GM12878 (cell line): Measurements from ENCODE around the gene OR1G1. TPM values are rescaled to one million over a fixed set of nuclear protein-coding genes. Genes with fewer than 3 reads are reported as not detected.
A peak's percentile ranks its signal among the peaks of the same experiment; 100 is the strongest.

Experiments
- ATAC-seq: fragments of 200-7000 bp; cut with Tn5 transposase; 3 replicates; pipeline ENCODE4 v1.9.1; 2020; ENCODE audit warnings: mild to moderate bottlenecking, moderate library complexity
- BruUV-seq: library from RNA; stranded (reverse); fragments of 400-500 nt; replicated peaks from 2 replicates; lab custom pipeline; 2021; lab: Mats Ljungman, UMichigan
- CTCF ChIA-PET: fragments of 300-600 bp; sonication (Branson Sonifier 250); formaldehyde crosslinking; extraction: SDS; loops from one replicate; lab custom pipeline; 2021; ENCODE audit warnings: inconsistent platforms; lab: Yijun Ruan, JAX
- POLR2A ChIA-PET: fragments of 350-600 bp; formaldehyde crosslinking; extraction: SDS; loops from one replicate; lab custom pipeline; 2021; ENCODE audit warnings: inconsistent platforms; lab: Charles Lee
- RAD21 ChIA-PET: fragments of 300-600 bp; sonication (Branson Sonifier 250); formaldehyde crosslinking; loops from one replicate; lab custom pipeline; 2023; ENCODE audit warnings: antibody characterized with exemption; ENCODE audit not compliant: unreplicated experiment; lab: Charles Lee
- SMC1A ChIA-PET: fragments of 300-600 bp; sonication (Branson Sonifier 250); formaldehyde crosslinking; loops from one replicate; lab custom pipeline; 2023; ENCODE audit not compliant: unreplicated experiment, uncharacterized antibody; lab: Charles Lee
- DNase-seq: peaks from one replicate; pipeline ENCODE4 v3.0.0-alpha.2; 2011; ENCODE audit warnings: low read depth, low spot score
- FAIRE-seq: peaks from 3 replicates; lab custom pipeline; 2011; peaks lifted over from hg19 to GRCh38; lab: Jason Lieb, UNC
- H2AFZ ChIP-seq: 2 replicates; pipeline ENCODE4 v1.6.0; 2011; ENCODE audit warnings: low read depth, low read length, control low read depth; ENCODE audit not compliant: control insufficient read depth
- H3K27ac ChIP-seq: 2 replicates; pipeline ENCODE4 v1.5.1; 2011; ENCODE audit warnings: control low read depth; ENCODE audit not compliant: control insufficient read depth, insufficient read depth
- H3K27me3 ChIP-seq, 2 experiments: replicated peaks in 1 of 2; 2 replicates each; pipeline versions ENCODE4 v1.6.0 to v1.6.1; 2011; ENCODE audit warnings: low read length in 1 of 2; ENCODE audit not compliant: control insufficient read depth in 2 of 2, insufficient read depth in 2 of 2
- H3K36me3 ChIP-seq, 2 experiments: 2 replicates each; pipeline ENCODE4 v1.5.1; 2011; ENCODE audit warnings: low read length in 1 of 2; ENCODE audit not compliant: control insufficient read depth in 2 of 2, insufficient read depth in 2 of 2
- H3K4me1 ChIP-seq: 2 replicates; pipeline ENCODE4 v1.6.1; 2011; ENCODE audit warnings: mild to moderate bottlenecking, low read length, moderate library complexity, mixed read lengths; ENCODE audit not compliant: control insufficient read depth, insufficient read depth
- H3K4me2 ChIP-seq: 2 replicates; pipeline ENCODE4 v1.6.0; 2011; ENCODE audit warnings: control low read depth; ENCODE audit not compliant: control insufficient read depth, insufficient read depth
- H3K4me3 ChIP-seq: fragments of 200-600 bp; sonication (generic); 2 replicates; pipeline ENCODE4 v1.5.1; 2016
- H3K79me2 ChIP-seq: 2 replicates; pipeline ENCODE4 v1.6.0; 2011; ENCODE audit warnings: low read length; ENCODE audit not compliant: control insufficient read depth, insufficient read depth
- H3K9ac ChIP-seq: 2 replicates; pipeline ENCODE4 v1.8.0; 2011; ENCODE audit warnings: low read length, control low read depth, mixed read lengths; ENCODE audit not compliant: control insufficient read depth, insufficient read depth
- H3K9me3 ChIP-seq: replicated peaks from 3 replicates; pipeline ENCODE4 v1.5.1; 2011; ENCODE audit warnings: mild to moderate bottlenecking, low read length; ENCODE audit not compliant: control insufficient read depth, insufficient read depth
- H4K20me1 ChIP-seq: 2 replicates; pipeline ENCODE4 v1.6.0; 2011; ENCODE audit not compliant: control insufficient read depth, insufficient read depth
- ASH2L ChIP-seq: fragments of 300-600, 200-600 bp; sonication (generic); IDR thresholded peaks from 2 replicates; pipeline ENCODE4 v1.6.1; 2017; ENCODE audit warnings: low read depth, mild to moderate bottlenecking, borderline replicate concordance
- CEBPB ChIP-seq, 2 experiments: fragments of 150-350 bp in 1 of 2; IDR thresholded peaks; 2 replicates each; pipeline ENCODE4 v1.6.1; 2012 to 2014; ENCODE audit warnings: low read depth in 2 of 2, low read length in 2 of 2, borderline replicate concordance in 1 of 2, inconsistent platforms in 1 of 2
- FOS ChIP-seq: IDR thresholded peaks from 3 replicates; pipeline ENCODE4 v1.6.1; 2011; ENCODE audit warnings: borderline replicate concordance; ENCODE audit not compliant: insufficient read length; ENCODE audit errors: extremely low read depth
- IKZF2 ChIP-seq, 2 experiments: fragments of 450-650 bp; IDR thresholded peaks; 2 replicates each; pipeline ENCODE4 v1.6.1; 2017; ENCODE audit warnings: mild to moderate bottlenecking in 2 of 2, moderate library complexity in 2 of 2
- LARP7 ChIP-seq: fragments of 450-650 bp; IDR thresholded peaks from 2 replicates; pipeline ENCODE4 v1.6.1; 2017; ENCODE audit warnings: mild to moderate bottlenecking
- MYB ChIP-seq: fragments of 150-350 bp; IDR thresholded peaks from 2 replicates; pipeline ENCODE4 v1.6.1; 2014; ENCODE audit warnings: mild to moderate bottlenecking, low read depth, low read length, borderline replicate concordance
- RELA ChIP-seq: fragments of 450-650 bp; IDR thresholded peaks from 2 replicates; pipeline ENCODE4 v1.8.0; 2014; ENCODE audit warnings: borderline replicate concordance; ENCODE audit not compliant: partially characterized antibody
- SPI1 ChIP-seq: IDR thresholded peaks from 2 replicates; pipeline ENCODE4 v1.6.1; 2011; ENCODE audit warnings: low read depth, mild to moderate bottlenecking, low read length, moderate library complexity, borderline replicate concordance; ENCODE audit not compliant: insufficient read depth
- ZNF217 ChIP-seq: fragments of 450-650 bp; IDR thresholded peaks from 2 replicates; pipeline ENCODE4 v1.6.1; 2017; ENCODE audit warnings: antibody characterized with exemption, mild to moderate bottlenecking
- ZNF622 ChIP-seq: fragments of 450-650 bp; IDR thresholded peaks from 2 replicates; pipeline ENCODE4 v1.6.1; 2017; ENCODE audit warnings: mild to moderate bottlenecking, inconsistent platforms
- WGBS: methylation state at CpG from one replicate; pipeline ENCODE4 v1.1.6; 2016; ENCODE audit warnings: low lambda C conversion rate; ENCODE audit not compliant: insufficient replicate concordance, insufficient coverage; ENCODE audit errors: missing lambda C conversion rate; 5-methylcytosine and 5-hydroxymethylcytosine counted together
- in situ Hi-C: fragments of 300-500 bp; cut with MboI; formaldehyde crosslinking; loops from 9 replicates; pipeline ENCODE4 v1.14.3; 2018; ENCODE audit warnings: mixed read lengths
- intact Hi-C: fragments of 100-400 bp; cut with micrococcal nuclease; formaldehyde crosslinking; loops from one replicate; pipeline ENCODE4 v1.14.2; 2022; ENCODE audit not compliant: unreplicated experiment
- polyA plus RNA-seq, 11 experiments: library from polyadenylated mRNA; depleted of rRNA in 4 of 11; unstranded in 6 of 11; stranded (reverse) in 5 of 11; fragments of >200 nt; fragmentation: Nextera tagmentation in 4 of 11; fragmentation: Illumina TruSeq in 1 of 11; extraction: Ambion mirVana in 4 of 11; extraction: Trizol in 1 of 11; gene quantifications; 1 replicate in 1 of 11; 2 replicates in 10 of 11; pipeline versions ENCODE4 v1.2.1 to v1.2.3, GENCODE V29; 2011 to 2016; ENCODE audit warnings: inconsistent platforms in 2 of 11, missing spikeins in 2 of 11, low read depth in 1 of 11
- total RNA-seq, 4 experiments: library from RNA; depleted of rRNA in 3 of 4; stranded (reverse); fragments of >200 nt in 3 of 4; fragmentation: Illumina TruSeq in 1 of 4; extraction: Trizol in 1 of 4; gene quantifications; 2 replicates each; pipeline versions ENCODE4 v1.2.1 to v1.2.3, GENCODE V29; 2013 to 2021
- TF ChIP-seq, protein P1 (sequence below): IDR thresholded peaks from 2 replicates; pipeline ENCODE4 v1.6.1; 2011; ENCODE audit warnings: borderline replicate concordance, low read depth, mild to moderate bottlenecking, moderate library complexity, low read length; ENCODE audit not compliant: insufficient read depth, poor library complexity, severe bottlenecking
- TF ChIP-seq, protein P2 (sequence below): IDR thresholded peaks from 2 replicates; pipeline ENCODE4 v1.6.1; 2011; ENCODE audit warnings: low read depth, mild to moderate bottlenecking, low read length, moderate library complexity, borderline replicate concordance; ENCODE audit errors: extremely low read depth
- TF ChIP-seq, protein P3 (sequence below): IDR thresholded peaks from 2 replicates; pipeline ENCODE4 v1.6.1; 2012; ENCODE audit warnings: improper control_type of control experiment, low read depth, low read length; ENCODE audit not compliant: insufficient replicate concordance
- TF ChIP-seq, protein P4 (sequence below): fragments of 450-650 bp; IDR thresholded peaks from 2 replicates; pipeline ENCODE4 v1.6.1; 2018; ENCODE audit warnings: mild to moderate bottlenecking, low read depth, moderate library complexity; ENCODE audit not compliant: partially characterized antibody

Gene OR1G1
- total and polyA plus RNA-seq, 10 of the 15 experiments (the other 5 are each of a cell fraction or from before 2014, with no cell fraction given), result not detected

DNA sequence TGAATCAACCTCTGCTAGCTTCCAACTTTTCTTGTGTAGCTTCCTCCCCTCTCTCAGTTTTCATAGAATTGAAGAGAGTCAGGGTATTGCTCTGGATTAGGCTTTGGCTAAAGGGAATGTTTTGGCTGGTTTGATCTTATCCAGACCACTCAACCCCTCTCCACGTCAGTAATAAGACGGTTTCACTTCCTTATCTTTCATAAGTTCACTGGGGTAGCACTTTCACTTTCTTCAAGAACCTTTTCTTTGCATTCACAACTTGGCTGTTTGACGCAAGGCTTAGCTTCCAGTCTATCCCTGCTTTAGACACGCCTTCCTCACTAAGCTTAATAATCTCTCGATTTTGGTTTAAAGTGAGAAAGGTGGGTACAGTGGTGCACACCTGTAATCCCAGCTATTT, 40.2 kb upstream of the OR1G1 start:
- WGBS, result under 1% methylated on average over 5 of the region's 5 CpGs
- RAD21 ChIA-PET, result no interaction called here
- TF ChIP-seq ZNF622, result no peak
- no peak for TF ChIP-seq ZNF217
- TF ChIP-seq CEBPB (IDR thresholded peaks at IDR 0.05; ENCODE audit: borderline replicate concordance in 1 of 2, low read depth in 2 of 2, low read length in 2 of 2), result no peak
- TF ChIP-seq LARP7, result no peak
- TF ChIP-seq MYB, result no peak
- TF ChIP-seq, protein P1, sequence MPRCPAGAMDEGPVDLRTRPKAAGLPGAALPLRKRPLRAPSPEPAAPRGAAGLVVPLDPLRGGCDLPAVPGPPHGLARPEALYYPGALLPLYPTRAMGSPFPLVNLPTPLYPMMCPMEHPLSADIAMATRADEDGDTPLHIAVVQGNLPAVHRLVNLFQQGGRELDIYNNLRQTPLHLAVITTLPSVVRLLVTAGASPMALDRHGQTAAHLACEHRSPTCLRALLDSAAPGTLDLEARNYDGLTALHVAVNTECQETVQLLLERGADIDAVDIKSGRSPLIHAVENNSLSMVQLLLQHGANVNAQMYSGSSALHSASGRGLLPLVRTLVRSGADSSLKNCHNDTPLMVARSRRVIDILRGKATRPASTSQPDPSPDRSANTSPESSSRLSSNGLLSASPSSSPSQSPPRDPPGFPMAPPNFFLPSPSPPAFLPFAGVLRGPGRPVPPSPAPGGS, result no peak
- TF ChIP-seq, protein P2, sequence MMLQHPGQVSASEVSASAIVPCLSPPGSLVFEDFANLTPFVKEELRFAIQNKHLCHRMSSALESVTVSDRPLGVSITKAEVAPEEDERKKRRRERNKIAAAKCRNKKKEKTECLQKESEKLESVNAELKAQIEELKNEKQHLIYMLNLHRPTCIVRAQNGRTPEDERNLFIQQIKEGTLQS, result no peak
- TF ChIP-seq ASH2L, result no peak
- peak; percentile 92 for TF ChIP-seq SPI1
- no peak for TF ChIP-seq FOS
- TF ChIP-seq RELA, result no peak
- TF ChIP-seq, protein P3, sequence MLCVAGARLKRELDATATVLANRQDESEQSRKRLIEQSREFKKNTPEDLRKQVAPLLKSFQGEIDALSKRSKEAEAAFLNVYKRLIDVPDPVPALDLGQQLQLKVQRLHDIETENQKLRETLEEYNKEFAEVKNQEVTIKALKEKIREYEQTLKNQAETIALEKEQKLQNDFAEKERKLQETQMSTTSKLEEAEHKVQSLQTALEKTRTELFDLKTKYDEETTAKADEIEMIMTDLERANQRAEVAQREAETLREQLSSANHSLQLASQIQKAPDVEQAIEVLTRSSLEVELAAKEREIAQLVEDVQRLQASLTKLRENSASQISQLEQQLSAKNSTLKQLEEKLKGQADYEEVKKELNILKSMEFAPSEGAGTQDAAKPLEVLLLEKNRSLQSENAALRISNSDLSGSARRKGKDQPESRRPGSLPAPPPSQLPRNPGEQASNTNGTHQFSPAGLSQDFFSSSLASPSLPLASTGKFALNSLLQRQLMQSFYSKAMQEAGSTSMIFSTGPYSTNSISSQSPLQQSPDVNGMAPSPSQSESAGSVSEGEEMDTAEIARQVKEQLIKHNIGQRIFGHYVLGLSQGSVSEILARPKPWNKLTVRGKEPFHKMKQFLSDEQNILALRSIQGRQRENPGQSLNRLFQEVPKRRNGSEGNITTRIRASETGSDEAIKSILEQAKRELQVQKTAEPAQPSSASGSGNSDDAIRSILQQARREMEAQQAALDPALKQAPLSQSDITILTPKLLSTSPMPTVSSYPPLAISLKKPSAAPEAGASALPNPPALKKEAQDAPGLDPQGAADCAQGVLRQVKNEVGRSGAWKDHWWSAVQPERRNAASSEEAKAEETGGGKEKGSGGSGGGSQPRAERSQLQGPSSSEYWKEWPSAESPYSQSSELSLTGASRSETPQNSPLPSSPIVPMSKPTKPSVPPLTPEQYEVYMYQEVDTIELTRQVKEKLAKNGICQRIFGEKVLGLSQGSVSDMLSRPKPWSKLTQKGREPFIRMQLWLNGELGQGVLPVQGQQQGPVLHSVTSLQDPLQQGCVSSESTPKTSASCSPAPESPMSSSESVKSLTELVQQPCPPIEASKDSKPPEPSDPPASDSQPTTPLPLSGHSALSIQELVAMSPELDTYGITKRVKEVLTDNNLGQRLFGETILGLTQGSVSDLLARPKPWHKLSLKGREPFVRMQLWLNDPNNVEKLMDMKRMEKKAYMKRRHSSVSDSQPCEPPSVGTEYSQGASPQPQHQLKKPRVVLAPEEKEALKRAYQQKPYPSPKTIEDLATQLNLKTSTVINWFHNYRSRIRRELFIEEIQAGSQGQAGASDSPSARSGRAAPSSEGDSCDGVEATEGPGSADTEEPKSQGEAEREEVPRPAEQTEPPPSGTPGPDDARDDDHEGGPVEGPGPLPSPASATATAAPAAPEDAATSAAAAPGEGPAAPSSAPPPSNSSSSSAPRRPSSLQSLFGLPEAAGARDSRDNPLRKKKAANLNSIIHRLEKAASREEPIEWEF, result no peak
- TF ChIP-seq, protein P4, sequence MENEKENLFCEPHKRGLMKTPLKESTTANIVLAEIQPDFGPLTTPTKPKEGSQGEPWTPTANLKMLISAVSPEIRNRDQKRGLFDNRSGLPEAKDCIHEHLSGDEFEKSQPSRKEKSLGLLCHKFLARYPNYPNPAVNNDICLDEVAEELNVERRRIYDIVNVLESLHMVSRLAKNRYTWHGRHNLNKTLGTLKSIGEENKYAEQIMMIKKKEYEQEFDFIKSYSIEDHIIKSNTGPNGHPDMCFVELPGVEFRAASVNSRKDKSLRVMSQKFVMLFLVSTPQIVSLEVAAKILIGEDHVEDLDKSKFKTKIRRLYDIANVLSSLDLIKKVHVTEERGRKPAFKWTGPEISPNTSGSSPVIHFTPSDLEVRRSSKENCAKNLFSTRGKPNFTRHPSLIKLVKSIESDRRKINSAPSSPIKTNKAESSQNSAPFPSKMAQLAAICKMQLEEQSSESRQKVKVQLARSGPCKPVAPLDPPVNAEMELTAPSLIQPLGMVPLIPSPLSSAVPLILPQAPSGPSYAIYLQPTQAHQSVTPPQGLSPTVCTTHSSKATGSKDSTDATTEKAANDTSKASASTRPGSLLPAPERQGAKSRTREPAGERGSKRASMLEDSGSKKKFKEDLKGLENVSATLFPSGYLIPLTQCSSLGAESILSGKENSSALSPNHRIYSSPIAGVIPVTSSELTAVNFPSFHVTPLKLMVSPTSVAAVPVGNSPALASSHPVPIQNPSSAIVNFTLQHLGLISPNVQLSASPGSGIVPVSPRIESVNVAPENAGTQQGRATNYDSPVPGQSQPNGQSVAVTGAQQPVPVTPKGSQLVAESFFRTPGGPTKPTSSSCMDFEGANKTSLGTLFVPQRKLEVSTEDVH, result no peak
- TF ChIP-seq IKZF2 (IDR thresholded peaks at IDR 0.05), result peak; percentile 36 to 42; a peak in 2 of 4 replicates

More for the DNA sequence above, 40.2 kb upstream of the OR1G1 start:
- BruUV-seq, result no TSS peak
- Histone ChIP-seq H2AFZ (no peak overlapping the region), H3K4me1 (no peaks in the 10 kb centered on the region), H3K27me3 (no peaks in the 10 kb centered on the region), H3K4me3 (no peak overlapping the region), H3K79me2 (no peaks in the 10 kb centered on the region), H3K9me3 (no peaks in the 10 kb centered on the region; the same call in 2 of the 3 replicates), H3K4me2 (peak overlapping the region; percentile 73), H3K36me3 (no peaks in the 10 kb centered on the region), H4K20me1 (no peaks in the 10 kb centered on the region), H3K9ac (no peak overlapping the region), H3K27ac (no peak overlapping the region)
- intact Hi-C loops, result no loop called here
- ChIA-PET POLR2A (interaction anchor here (0.6 kb wide), 1 partner anchor 569 kb away, joined by 4 read pairs; no protein-coding TSS in a partner anchor), SMC1A (no interaction called here), CTCF (no interaction called here)
- FAIRE-seq, result peak; percentile 89
- in situ Hi-C loops, result no loop called here
- DNase-seq, result peak; percentile 17
- ATAC-seq, result peak; percentile 62
